Activated CD8-positive, alpha-beta memory T cell treated with anti-CD3 and anti-CD28 coated beads, Interleukin-2, amount 50 U/mL, for 1 hour (primary cell): ENCODE data around the gene SLC22A12.

Experiments used
- DNase-seq: peaks from one replicate; pipeline ENCODE4 v3.0.0-alpha.2; 2020; ENCODE audit errors: extremely low read depth

The SLC22A12 gene

DNA sequence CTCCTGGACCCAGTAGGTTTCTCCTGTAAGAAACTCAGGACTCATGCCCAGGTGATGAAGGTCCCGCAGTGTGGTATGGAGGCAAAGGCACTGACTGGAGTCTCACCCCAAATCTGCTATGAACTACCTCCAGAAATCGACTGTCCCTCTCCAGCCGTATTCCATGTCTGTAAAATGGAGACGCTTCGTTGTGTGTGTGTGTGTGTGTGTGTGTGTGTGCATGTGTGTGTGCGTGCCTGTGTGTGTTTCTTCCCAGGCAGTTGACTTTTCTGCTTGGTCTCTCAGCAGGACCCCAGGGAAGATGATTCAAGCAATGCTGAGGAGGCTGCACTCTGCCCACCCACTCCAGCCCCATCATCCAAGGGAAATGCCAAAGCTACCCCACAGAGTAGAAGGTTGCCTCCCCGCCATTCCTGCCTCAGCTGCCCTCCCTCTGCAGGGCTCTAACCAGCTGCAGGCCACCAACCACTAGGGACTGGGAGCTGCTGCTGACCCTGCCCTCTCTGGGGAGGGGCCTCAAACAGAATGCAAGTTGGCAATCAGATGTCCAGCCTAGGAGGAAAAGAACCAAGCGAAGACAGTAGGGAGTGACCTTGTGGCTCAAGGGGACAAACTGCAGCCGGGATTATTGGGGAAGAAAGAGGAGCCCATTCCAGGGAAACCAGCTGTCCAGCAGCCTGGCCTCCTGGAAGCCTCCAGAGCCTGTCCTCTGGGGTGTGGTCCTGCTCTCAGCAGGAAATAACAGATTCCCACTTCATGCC lies 56.2 kb downstream of the SLC22A12 start:
- DNase-seq: no peak

DNA sequence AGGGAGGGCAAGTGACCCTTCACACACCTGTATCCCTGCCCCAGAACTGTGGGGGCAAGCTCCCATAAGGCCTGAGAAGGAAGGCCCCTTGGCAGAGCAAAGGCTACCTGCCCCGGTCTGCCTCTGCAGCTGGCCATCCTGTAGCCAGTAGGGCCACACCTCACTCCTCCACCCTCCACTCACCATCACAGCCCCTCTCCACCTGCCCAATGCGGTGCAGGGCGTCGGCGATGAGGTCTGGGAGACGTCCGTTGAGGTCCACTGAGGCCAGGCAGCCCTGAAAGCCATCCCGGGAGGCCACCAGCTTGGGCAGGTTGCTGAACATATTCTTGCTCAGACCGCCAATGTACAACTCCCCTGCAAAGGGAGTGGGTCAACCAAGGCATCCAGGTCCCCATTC lies 57.5 kb downstream of the SLC22A12 start:
- DNase-seq: no peak

DNA sequence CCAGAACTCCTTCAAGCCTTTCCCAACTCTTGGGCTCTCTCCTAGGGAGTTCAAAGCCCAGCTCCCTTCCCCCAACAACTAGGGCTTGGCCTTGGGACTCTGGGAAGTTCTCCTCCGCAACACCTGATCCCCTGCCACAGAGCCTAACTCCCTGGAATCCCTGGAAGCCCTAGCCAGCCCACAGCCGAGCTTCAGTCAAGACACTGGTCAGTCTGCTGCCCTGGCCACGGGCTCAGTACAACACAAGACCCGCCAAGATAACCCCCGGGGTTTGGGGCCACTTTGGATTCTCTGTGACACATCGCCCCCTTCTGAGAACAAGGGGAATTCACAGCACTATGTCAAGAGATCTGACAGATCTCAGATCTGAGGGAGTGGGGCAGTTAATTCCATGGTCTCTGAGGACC lies 58.3 kb downstream of the SLC22A12 start:
- no peak for DNase-seq

- DNase-seq: no peak
Observed at GRCh38 chr11:64650923-64651523, 60.0 kb downstream of the SLC22A12 start.
